WTC11 (cell line): Measurements from ENCODE around the gene USH1C. TPM values are rescaled to one million over a fixed set of nuclear protein-coding genes. Genes with fewer than 3 reads are reported as not detected.

ENCODE experiments used
- ATAC-seq: fragments of 200-7000 bp; cut with Tn5 transposase; 2 replicates; pipeline ENCODE4 v1.10.0; 2021; ENCODE audit warnings: mild to moderate bottlenecking, moderate library complexity
- CTCF ChIA-PET: fragments of 300-600 bp; sonication (Branson Sonifier 250); formaldehyde crosslinking; loops from one replicate; lab custom pipeline; 2021; ENCODE audit warnings: antibody characterized with exemption; lab: Charles Lee
- POLR2A ChIA-PET: fragments of 350-600 bp; sonication (Branson Sonifier 250); formaldehyde crosslinking; loops from one replicate; lab custom pipeline; 2021; ENCODE audit warnings: antibody characterized with exemption; lab: Charles Lee
- DNase-seq: peaks from one replicate; pipeline ENCODE4 v3.0.0; 2021; ENCODE audit warnings: low spot score
- H3K27ac Mint-ChIP-seq: 2 replicates; pipeline ENCODE4 v1.8.0; 2021; ENCODE audit warnings: mixed read lengths
- H3K27me3 Mint-ChIP-seq: 2 replicates; pipeline ENCODE4 v1.8.0; 2021; ENCODE audit warnings: low read depth, mild to moderate bottlenecking, moderate library complexity, mixed read lengths
- H3K36me3 Mint-ChIP-seq: 2 replicates; pipeline ENCODE4 v1.8.0; 2021; ENCODE audit warnings: mixed read lengths
- H3K4me1 Mint-ChIP-seq: 2 replicates; pipeline ENCODE4 v1.8.0; 2022; ENCODE audit warnings: mixed read lengths
- H3K4me3 Mint-ChIP-seq: 2 replicates; pipeline ENCODE4 v1.8.0; 2021; ENCODE audit warnings: mild to moderate bottlenecking, moderate library complexity, mixed read lengths
- H3K9me3 Mint-ChIP-seq: 2 replicates; pipeline ENCODE4 v1.8.0; 2021; ENCODE audit warnings: mixed read lengths
- CBFB ChIP-seq: sonication (generic); formaldehyde crosslinking; IDR thresholded peaks from 2 replicates; pipeline ENCODE4 v1.8.1; 2022; ENCODE audit warnings: mild to moderate bottlenecking, low read depth, missing genetic modification reagents
- CREB1 ChIP-seq: sonication (generic); formaldehyde crosslinking; IDR thresholded peaks from 2 replicates; pipeline ENCODE4 v1.8.0; 2023; ENCODE audit warnings: mild to moderate bottlenecking, missing genetic modification reagents
- CREM ChIP-seq: sonication (generic); formaldehyde crosslinking; IDR thresholded peaks from 2 replicates; pipeline ENCODE4 v1.8.1; 2022; ENCODE audit warnings: mild to moderate bottlenecking, missing genetic modification reagents, moderate library complexity
- ESRRA ChIP-seq: sonication (generic); formaldehyde crosslinking; IDR thresholded peaks from 2 replicates; pipeline ENCODE4 v1.8.1; 2022; ENCODE audit warnings: mild to moderate bottlenecking, missing genetic modification reagents, borderline replicate concordance
- GRHL2 ChIP-seq: fragments of 250-450 bp; sonication (Bioruptor Pico); IDR thresholded peaks from 2 replicates; pipeline ENCODE4 v1.8.0; 2022; ENCODE audit warnings: mild to moderate bottlenecking, moderate library complexity; ENCODE audit not compliant: insufficient replicate concordance, severe bottlenecking
- GTF2I ChIP-seq: fragments of 250-450 bp; sonication (Bioruptor Pico); conservative IDR thresholded peaks from 2 replicates; pipeline ENCODE4 v1.4.0; 2021; ENCODE audit warnings: mild to moderate bottlenecking
- JAZF1 ChIP-seq: fragments of 250-450 bp; sonication (Bioruptor Pico); IDR thresholded peaks from 2 replicates; pipeline ENCODE4 v1.9.0; 2021; ENCODE audit warnings: moderate library complexity, mild to moderate bottlenecking, inconsistent platforms
- NFATC4 ChIP-seq: fragments of 250-450 bp; sonication (Bioruptor Pico); IDR thresholded peaks from 2 replicates; pipeline ENCODE4 v1.9.0; 2021; ENCODE audit warnings: mild to moderate bottlenecking
- OVOL2 ChIP-seq: fragments of 250-450 bp; sonication (Bioruptor Pico); IDR thresholded peaks from 2 replicates; pipeline ENCODE4 v1.9.0; 2021; ENCODE audit warnings: mild to moderate bottlenecking, borderline replicate concordance
- RELA ChIP-seq: sonication (generic); formaldehyde crosslinking; IDR thresholded peaks from 2 replicates; pipeline ENCODE4 v1.8.1; 2022; ENCODE audit warnings: missing genetic modification reagents, mild to moderate bottlenecking, borderline replicate concordance
- SMAD3 ChIP-seq: sonication (generic); formaldehyde crosslinking; IDR thresholded peaks from 2 replicates; pipeline ENCODE4 v1.8.0; 2022; ENCODE audit warnings: missing genetic modification reagents, mild to moderate bottlenecking, borderline replicate concordance
- SMAD4 ChIP-seq: sonication (generic); formaldehyde crosslinking; IDR thresholded peaks from 2 replicates; pipeline ENCODE4 v1.8.0; 2022; ENCODE audit warnings: mild to moderate bottlenecking, missing genetic modification reagents
- SOX15 ChIP-seq: fragments of 250-450 bp; sonication (Bioruptor Pico); IDR thresholded peaks from 2 replicates; pipeline ENCODE4 v1.9.0; 2021; ENCODE audit warnings: mild to moderate bottlenecking
- ZNF121 ChIP-seq: sonication (generic); formaldehyde crosslinking; IDR thresholded peaks from 2 replicates; pipeline ENCODE4 v1.8.0; 2023; ENCODE audit warnings: missing genetic modification reagents
- ZNF263 ChIP-seq: sonication (generic); formaldehyde crosslinking; IDR thresholded peaks from 2 replicates; pipeline ENCODE4 v1.8.1; 2022; ENCODE audit warnings: low read depth, mild to moderate bottlenecking, moderate library complexity, missing genetic modification reagents
- ZNF416 ChIP-seq: fragments of 250-450 bp; sonication (Bioruptor Pico); IDR thresholded peaks from 2 replicates; pipeline ENCODE4 v1.9.0; 2021; ENCODE audit warnings: mild to moderate bottlenecking, inconsistent platforms
- ZNF423 ChIP-seq: fragments of 250-450 bp; sonication (Bioruptor Pico); IDR thresholded peaks from 2 replicates; pipeline ENCODE4 v2.1.2; 2022; ENCODE audit warnings: mild to moderate bottlenecking, moderate library complexity
- ZNF671 ChIP-seq: fragments of 250-450 bp; sonication (Bioruptor Pico); IDR thresholded peaks from 2 replicates; pipeline ENCODE4 v1.8.0; 2021; ENCODE audit warnings: mild to moderate bottlenecking
- total RNA-seq: library from RNA; stranded (reverse); gene quantifications from 3 replicates; pipeline ENCODE4 v1.2.3, GENCODE V29; 2021
- TF ChIP-seq, protein P1 (sequence below): sonication (generic); formaldehyde crosslinking; IDR thresholded peaks from 2 replicates; pipeline ENCODE4 v1.8.1; 2023; ENCODE audit warnings: mild to moderate bottlenecking, missing genetic modification reagents, moderate library complexity
- TF ChIP-seq, protein P2 (sequence below): sonication (generic); formaldehyde crosslinking; IDR thresholded peaks from 2 replicates; pipeline ENCODE4 v1.8.0; 2023; ENCODE audit warnings: missing genetic modification reagents, mild to moderate bottlenecking, borderline replicate concordance
- TF ChIP-seq, protein P3 (sequence below): sonication (generic); formaldehyde crosslinking; IDR thresholded peaks from 2 replicates; pipeline ENCODE4 v1.8.0; 2022; ENCODE audit warnings: mild to moderate bottlenecking, missing genetic modification reagents
- TF ChIP-seq, protein P4 (sequence below): sonication (generic); formaldehyde crosslinking; IDR thresholded peaks from 2 replicates; pipeline ENCODE4 v1.8.1; 2022; ENCODE audit warnings: missing genetic modification reagents, borderline replicate concordance
- TF ChIP-seq, protein P5 (sequence below): sonication (generic); formaldehyde crosslinking; IDR thresholded peaks from 2 replicates; pipeline ENCODE4 v1.8.1; 2022; ENCODE audit warnings: mild to moderate bottlenecking, missing genetic modification reagents, moderate library complexity, borderline replicate concordance
- TF ChIP-seq, protein P6 (sequence below): sonication (generic); formaldehyde crosslinking; conservative IDR thresholded peaks from 2 replicates; pipeline ENCODE4 v1.8.1; 2022; ENCODE audit warnings: mild to moderate bottlenecking, missing genetic modification reagents

Gene USH1C
- total RNA-seq, 1 experiment from 2014 or later: 3.9 TPM

DNA sequence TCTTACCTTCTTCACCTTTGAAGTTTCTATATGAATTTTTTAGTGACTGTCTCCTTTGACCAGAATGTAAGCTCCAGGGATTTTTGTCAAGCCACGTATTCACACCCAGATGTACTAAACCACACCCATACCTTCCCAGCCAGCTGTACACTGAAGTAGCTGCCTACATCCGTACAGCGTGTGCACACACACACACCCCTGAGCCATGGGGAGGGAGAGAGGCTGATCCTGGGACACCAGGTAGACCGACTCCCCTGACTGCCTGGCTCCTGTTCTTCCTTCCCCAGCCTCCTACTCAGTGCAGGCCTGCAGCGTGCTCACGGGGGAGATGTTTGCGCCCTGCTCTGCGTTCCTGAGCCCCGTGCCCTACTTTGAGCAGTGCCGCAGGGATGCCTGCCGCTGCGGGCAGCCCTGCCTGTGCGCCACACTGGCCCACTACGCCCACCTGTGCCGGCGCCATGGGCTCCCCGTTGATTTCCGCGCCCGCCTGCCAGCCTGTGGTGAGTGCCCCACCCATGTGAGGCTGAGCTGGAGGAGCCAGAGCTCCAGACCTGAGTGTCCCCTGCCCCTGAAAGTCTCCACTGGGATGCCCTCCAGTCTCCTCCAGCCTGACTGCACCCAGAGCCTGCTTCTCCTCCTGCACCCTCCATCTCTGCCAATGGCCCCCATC is 28.7 kb upstream of the USH1C start:
- Mint-ChIP-seq H3K4me1 (peaks cover 9% of the 10 kb centered on the region; the same call in 1 of the 2 replicates), H3K9me3 (no peaks in the 10 kb centered on the region), H3K27ac (0 out of 2 replicates have a peak overlapping the region, but pooled peaks have one; percentile 44), H3K27me3 (no peaks in the 10 kb centered on the region; the same call in 1 of the 2 replicates), H3K4me3 (no peak overlapping the region; the same call in 1 of the 2 replicates), H3K36me3 (no peaks in the 10 kb centered on the region)
- TF ChIP-seq ZNF121 (CRISPR knock-in tag) (no peak), SOX15 (CRISPR knock-in tag) (no peak), OVOL2 (CRISPR knock-in tag) (no peak), SMAD3 (CRISPR knock-in tag) (no peak), ZNF416 (CRISPR knock-in tag) (no peak), ESRRA (no peak), SMAD4 (CRISPR knock-in tag) (no peak), GRHL2 (CRISPR knock-in tag) (no peak), ZNF423 (CRISPR knock-in tag) (no peak), RELA (no peak), ZNF671 (CRISPR knock-in tag) (no peak)
- TF ChIP-seq, protein P1, sequence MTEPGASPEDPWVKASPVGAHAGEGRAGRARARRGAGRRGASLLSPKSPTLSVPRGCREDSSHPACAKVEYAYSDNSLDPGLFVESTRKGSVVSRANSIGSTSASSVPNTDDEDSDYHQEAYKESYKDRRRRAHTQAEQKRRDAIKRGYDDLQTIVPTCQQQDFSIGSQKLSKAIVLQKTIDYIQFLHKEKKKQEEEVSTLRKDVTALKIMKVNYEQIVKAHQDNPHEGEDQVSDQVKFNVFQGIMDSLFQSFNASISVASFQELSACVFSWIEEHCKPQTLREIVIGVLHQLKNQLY (CRISPR knock-in tag): no peak
- TF ChIP-seq, protein P2, sequence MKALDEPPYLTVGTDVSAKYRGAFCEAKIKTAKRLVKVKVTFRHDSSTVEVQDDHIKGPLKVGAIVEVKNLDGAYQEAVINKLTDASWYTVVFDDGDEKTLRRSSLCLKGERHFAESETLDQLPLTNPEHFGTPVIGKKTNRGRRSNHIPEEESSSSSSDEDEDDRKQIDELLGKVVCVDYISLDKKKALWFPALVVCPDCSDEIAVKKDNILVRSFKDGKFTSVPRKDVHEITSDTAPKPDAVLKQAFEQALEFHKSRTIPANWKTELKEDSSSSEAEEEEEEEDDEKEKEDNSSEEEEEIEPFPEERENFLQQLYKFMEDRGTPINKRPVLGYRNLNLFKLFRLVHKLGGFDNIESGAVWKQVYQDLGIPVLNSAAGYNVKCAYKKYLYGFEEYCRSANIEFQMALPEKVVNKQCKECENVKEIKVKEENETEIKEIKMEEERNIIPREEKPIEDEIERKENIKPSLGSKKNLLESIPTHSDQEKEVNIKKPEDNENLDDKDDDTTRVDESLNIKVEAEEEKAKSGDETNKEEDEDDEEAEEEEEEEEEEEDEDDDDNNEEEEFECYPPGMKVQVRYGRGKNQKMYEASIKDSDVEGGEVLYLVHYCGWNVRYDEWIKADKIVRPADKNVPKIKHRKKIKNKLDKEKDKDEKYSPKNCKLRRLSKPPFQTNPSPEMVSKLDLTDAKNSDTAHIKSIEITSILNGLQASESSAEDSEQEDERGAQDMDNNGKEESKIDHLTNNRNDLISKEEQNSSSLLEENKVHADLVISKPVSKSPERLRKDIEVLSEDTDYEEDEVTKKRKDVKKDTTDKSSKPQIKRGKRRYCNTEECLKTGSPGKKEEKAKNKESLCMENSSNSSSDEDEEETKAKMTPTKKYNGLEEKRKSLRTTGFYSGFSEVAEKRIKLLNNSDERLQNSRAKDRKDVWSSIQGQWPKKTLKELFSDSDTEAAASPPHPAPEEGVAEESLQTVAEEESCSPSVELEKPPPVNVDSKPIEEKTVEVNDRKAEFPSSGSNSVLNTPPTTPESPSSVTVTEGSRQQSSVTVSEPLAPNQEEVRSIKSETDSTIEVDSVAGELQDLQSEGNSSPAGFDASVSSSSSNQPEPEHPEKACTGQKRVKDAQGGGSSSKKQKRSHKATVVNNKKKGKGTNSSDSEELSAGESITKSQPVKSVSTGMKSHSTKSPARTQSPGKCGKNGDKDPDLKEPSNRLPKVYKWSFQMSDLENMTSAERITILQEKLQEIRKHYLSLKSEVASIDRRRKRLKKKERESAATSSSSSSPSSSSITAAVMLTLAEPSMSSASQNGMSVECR (CRISPR knock-in tag): no peak
- TF ChIP-seq, protein P3, sequence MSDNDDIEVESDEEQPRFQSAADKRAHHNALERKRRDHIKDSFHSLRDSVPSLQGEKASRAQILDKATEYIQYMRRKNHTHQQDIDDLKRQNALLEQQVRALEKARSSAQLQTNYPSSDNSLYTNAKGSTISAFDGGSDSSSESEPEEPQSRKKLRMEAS (CRISPR knock-in tag): no peak
- TF ChIP-seq, protein P4, sequence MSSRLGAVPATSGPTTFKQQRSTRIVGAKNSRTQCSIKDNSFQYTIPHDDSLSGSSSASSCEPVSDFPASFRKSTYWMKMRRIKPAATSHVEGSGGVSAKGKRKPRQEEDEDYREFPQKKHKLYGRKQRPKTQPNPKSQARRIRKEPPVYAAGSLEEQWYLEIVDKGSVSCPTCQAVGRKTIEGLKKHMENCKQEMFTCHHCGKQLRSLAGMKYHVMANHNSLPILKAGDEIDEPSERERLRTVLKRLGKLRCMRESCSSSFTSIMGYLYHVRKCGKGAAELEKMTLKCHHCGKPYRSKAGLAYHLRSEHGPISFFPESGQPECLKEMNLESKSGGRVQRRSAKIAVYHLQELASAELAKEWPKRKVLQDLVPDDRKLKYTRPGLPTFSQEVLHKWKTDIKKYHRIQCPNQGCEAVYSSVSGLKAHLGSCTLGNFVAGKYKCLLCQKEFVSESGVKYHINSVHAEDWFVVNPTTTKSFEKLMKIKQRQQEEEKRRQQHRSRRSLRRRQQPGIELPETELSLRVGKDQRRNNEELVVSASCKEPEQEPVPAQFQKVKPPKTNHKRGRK (CRISPR knock-in tag): no peak
- TF ChIP-seq, protein P5, sequence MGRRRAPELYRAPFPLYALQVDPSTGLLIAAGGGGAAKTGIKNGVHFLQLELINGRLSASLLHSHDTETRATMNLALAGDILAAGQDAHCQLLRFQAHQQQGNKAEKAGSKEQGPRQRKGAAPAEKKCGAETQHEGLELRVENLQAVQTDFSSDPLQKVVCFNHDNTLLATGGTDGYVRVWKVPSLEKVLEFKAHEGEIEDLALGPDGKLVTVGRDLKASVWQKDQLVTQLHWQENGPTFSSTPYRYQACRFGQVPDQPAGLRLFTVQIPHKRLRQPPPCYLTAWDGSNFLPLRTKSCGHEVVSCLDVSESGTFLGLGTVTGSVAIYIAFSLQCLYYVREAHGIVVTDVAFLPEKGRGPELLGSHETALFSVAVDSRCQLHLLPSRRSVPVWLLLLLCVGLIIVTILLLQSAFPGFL (CRISPR knock-in tag): no peak
- ChIA-PET CTCF (no interaction called here), POLR2A (no interaction called here)
- ATAC-seq (no peak), DNase-seq (peak; percentile 8)

DNA sequence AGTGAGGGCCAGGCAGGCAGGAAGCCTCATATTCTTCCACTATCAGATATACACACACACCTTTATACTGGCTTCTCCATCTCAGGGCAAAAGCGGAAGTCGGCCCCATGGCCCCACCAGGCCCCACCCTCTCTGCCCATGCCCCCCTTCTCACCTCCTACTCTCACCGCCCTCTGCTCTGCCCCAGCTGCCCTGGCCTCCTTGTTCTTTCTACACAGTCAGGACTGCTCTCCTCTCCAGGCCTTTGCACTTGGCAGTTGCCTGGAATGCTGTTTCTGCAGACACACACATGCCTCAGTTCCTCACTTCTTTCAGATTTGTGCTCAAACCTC is 28.1 kb upstream of the USH1C start:
- TF ChIP-seq ZNF263 (CRISPR knock-in tag) (no peak), CREM (CRISPR knock-in tag) (no peak), JAZF1 (no peak), ESRRA (no peak), CBFB (no peak), NFATC4 (no peak), CREB1 (CRISPR knock-in tag) (no peak), GTF2I (CRISPR knock-in tag) (no peak)
- TF ChIP-seq, protein P6, sequence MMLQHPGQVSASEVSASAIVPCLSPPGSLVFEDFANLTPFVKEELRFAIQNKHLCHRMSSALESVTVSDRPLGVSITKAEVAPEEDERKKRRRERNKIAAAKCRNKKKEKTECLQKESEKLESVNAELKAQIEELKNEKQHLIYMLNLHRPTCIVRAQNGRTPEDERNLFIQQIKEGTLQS (CRISPR knock-in tag): no peak
- ChIA-PET POLR2A (no interaction called here), CTCF (no interaction called here)
- ATAC-seq (no peak), DNase-seq (no peak)
- H3K27ac Mint-ChIP-seq: no peak overlapping the region
- no peaks in the 10 kb centered on the region for H3K36me3 Mint-ChIP-seq
- no peak overlapping the region for H3K4me3 Mint-ChIP-seq
- H3K9me3 Mint-ChIP-seq: no peaks in the 10 kb centered on the region
- H3K4me1 Mint-ChIP-seq: peaks cover 9% of the 10 kb centered on the region; the same call in 1 of the 2 replicates
- no peaks in the 10 kb centered on the region; the same call in 1 of the 2 replicates for H3K27me3 Mint-ChIP-seq
